MCF 10A (cell line): ENCODE results near the gene DNAH12. TPM values are rescaled to one million over a fixed set of nuclear protein-coding genes. Genes with fewer than 3 reads are reported as not detected.

Source experiments
- BruUV-seq: library from RNA; stranded (reverse); fragments of 400-500 nt; replicated peaks from 2 replicates; lab custom pipeline; 2021; lab: Mats Ljungman, UMichigan
- CTCF ChIA-PET: fragments of 300-600 bp; sonication (Branson Sonifier 250); formaldehyde crosslinking; extraction: SDS; loops from one replicate; lab custom pipeline; 2021; ENCODE audit warnings: antibody characterized with exemption, inconsistent platforms; lab: Yijun Ruan, JAX
- POLR2A ChIA-PET: fragments of 300-600, 350-650 bp; sonication (Branson Sonifier 250); formaldehyde crosslinking; extraction: SDS; loops from one replicate; lab custom pipeline; 2020; ENCODE audit warnings: antibody characterized with exemption, inconsistent platforms; lab: Yijun Ruan, JAX
- DNase-seq: peaks from one replicate; pipeline ENCODE4 v3.0.0-alpha.2; 2018; ENCODE audit not compliant: unreplicated experiment
- H3K27ac Mint-ChIP-seq: one replicate; pipeline ENCODE4 v1.8.0; 2022; ENCODE audit warnings: mild to moderate bottlenecking, low read depth, mixed read lengths; ENCODE audit not compliant: unreplicated experiment
- H3K27me3 Mint-ChIP-seq: one replicate; pipeline ENCODE4 v1.8.0; 2022; ENCODE audit warnings: mixed read lengths; ENCODE audit not compliant: insufficient read depth, unreplicated experiment
- H3K36me3 Mint-ChIP-seq: one replicate; pipeline ENCODE4 v1.8.0; 2022; ENCODE audit warnings: mild to moderate bottlenecking, moderate library complexity, mixed read lengths; ENCODE audit not compliant: insufficient read depth, unreplicated experiment
- H3K4me1 Mint-ChIP-seq: one replicate; pipeline ENCODE4 v1.8.0; 2022; ENCODE audit warnings: mixed read lengths; ENCODE audit not compliant: insufficient read depth, unreplicated experiment
- H3K4me3 Mint-ChIP-seq: one replicate; pipeline ENCODE4 v1.8.0; 2022; ENCODE audit warnings: mild to moderate bottlenecking, moderate library complexity, mixed read lengths; ENCODE audit not compliant: unreplicated experiment
- H3K9me3 Mint-ChIP-seq: one replicate; pipeline ENCODE4 v1.8.0; 2022; ENCODE audit warnings: mixed read lengths; ENCODE audit not compliant: unreplicated experiment
- CTCF ChIP-seq: fragments of 200-600 bp; IDR thresholded peaks from one replicate; pipeline ENCODE4 v1.8.0; 2022; ENCODE audit warnings: antibody characterized with exemption, mild to moderate bottlenecking; ENCODE audit not compliant: unreplicated experiment
- intact Hi-C: fragments of 100-400 bp; cut with micrococcal nuclease; formaldehyde crosslinking; loops from 2 replicates; pipeline ENCODE4 v1.14.1; 2022
- total RNA-seq: library from RNA; stranded (reverse); gene quantifications from 2 replicates; pipeline ENCODE4 v1.2.3, GENCODE V29; 2022

DNAH12 gene
- total RNA-seq, 1 experiment from 2014 or later, result 0.58 TPM

GRCh38 chr3:57257678-57258077, 286.5 kb downstream of the DNAH12 start:
- Mint-ChIP-seq H3K4me1 (no peaks in the 10 kb centered on the region), H3K27ac (peak overlapping the region; percentile 36), H3K27me3 (no peaks in the 10 kb centered on the region), H3K4me3 (no peak overlapping the region), H3K36me3 (peaks cover 70% of the 10 kb centered on the region), H3K9me3 (no peaks in the 10 kb centered on the region)
- ChIA-PET CTCF (interaction anchor here (0.6 kb wide), 1 partner anchor 324 kb away, joined by 5 read pairs; no protein-coding TSS in a partner anchor), POLR2A (interaction anchor here (1.1 kb wide), 1 partner anchor 168 kb away, joined by 3 read pairs; no protein-coding TSS in a partner anchor)
- BruUV-seq, result no TSS peak
- DNase-seq, result no peak
- TF ChIP-seq CTCF, result no peak
- intact Hi-C loops, result no loop called here

DNA sequence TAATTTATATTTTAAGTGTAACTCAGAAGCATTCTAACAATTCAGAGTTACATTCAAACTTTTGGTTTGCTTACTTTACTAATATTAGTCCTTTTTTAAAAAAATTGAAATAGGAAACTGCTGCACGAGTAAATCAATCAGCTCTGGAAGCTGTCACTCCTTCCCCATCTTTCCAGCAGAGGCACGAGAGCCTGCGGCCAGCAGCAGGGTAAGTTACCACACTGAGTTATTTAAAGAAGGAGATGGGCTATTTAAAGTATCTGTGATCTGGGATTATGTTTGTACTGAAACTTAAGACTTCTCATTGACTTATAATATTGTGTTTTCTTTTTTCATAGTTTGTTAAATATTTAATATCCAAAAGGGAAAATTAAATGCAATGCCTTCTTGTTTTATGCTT, 287.3 kb downstream of the DNAH12 start:
- Mint-ChIP-seq H3K4me1 (no peaks in the 10 kb centered on the region), H3K27ac (peak overlapping the region; percentile 36), H3K27me3 (no peaks in the 10 kb centered on the region), H3K4me3 (no peak overlapping the region), H3K9me3 (no peaks in the 10 kb centered on the region), H3K36me3 (peaks cover 69% of the 10 kb centered on the region)
- no TSS peak for BruUV-seq
- TF ChIP-seq CTCF, result no peak
- DNase-seq, result no peak
- CTCF ChIA-PET, result no interaction called here
- POLR2A ChIA-PET, result interaction anchor here (1.3 kb wide), 1 partner anchor 29 kb away, joined by 4 read pairs; no protein-coding TSS in a partner anchor
- intact Hi-C loops, result no loop called here

- Mint-ChIP-seq H3K9me3 (no peaks in the 10 kb centered on the region), H3K27ac (no peak overlapping the region), H3K4me3 (no peak overlapping the region), H3K36me3 (peaks cover 79% of the 10 kb centered on the region), H3K4me1 (no peaks in the 10 kb centered on the region), H3K27me3 (no peaks in the 10 kb centered on the region)
- intact Hi-C loops, result no loop called here
- no peak for TF ChIP-seq CTCF
- ChIA-PET CTCF (interaction anchor here (0.6 kb wide), 1 partner anchor 776 kb away, joined by 3 read pairs; no protein-coding TSS in a partner anchor), POLR2A (interaction anchor here (0.6 kb wide), 1 partner anchor 627 kb away, joined by 3 read pairs; no protein-coding TSS in a partner anchor)
- no peak for DNase-seq
- BruUV-seq, result no TSS peak
Measured at GRCh38 chr3:57252404-57252803, 291.7 kb downstream of the DNAH12 start.

- ChIA-PET CTCF (interaction anchor here (0.6 to 1.9 kb wide), 2 partner anchors 145 to 268 kb away, joined by 3 to 7 read pairs; no protein-coding TSS in a partner anchor), POLR2A (no interaction called here)
- intact Hi-C loops, result no loop called here
- peak overlapping the region; percentile 14 for H3K27ac Mint-ChIP-seq
- no peak overlapping the region for H3K4me3 Mint-ChIP-seq
- no peaks in the 10 kb centered on the region for H3K4me1 Mint-ChIP-seq
- H3K36me3 Mint-ChIP-seq, result peaks cover 85% of the 10 kb centered on the region
- H3K9me3 Mint-ChIP-seq, result no peaks in the 10 kb centered on the region
- DNase-seq, result no peak
- H3K27me3 Mint-ChIP-seq, result no peaks in the 10 kb centered on the region
- no TSS peak for BruUV-seq
- no peak for TF ChIP-seq CTCF
Measured at GRCh38 chr3:57244946-57245345, 299.2 kb downstream of the DNAH12 start.

Other genes starting within 250 kb of the DNAH12 start
- gene PDE12, start 11.9 kb upstream of the DNAH12 start, total RNA-seq, result 23.0 and 23.1 TPM in 2 replicates
- 275 and 396 TPM in 2 replicates for gene ARF4, start 53.0 kb upstream of the DNAH12 start, total RNA-seq
- gene DENND6A, start 148.7 kb upstream of the DNAH12 start, total RNA-seq, result 21.2 and 22.3 TPM in 2 replicates
- 71.0 and 77.9 TPM in 2 replicates for gene SLMAP, start 212.0 kb upstream of the DNAH12 start, total RNA-seq